DMS 273 (cell line): ENCODE data around the gene MCTP2.

Experiments
- DNase-seq: peaks from one replicate; lab custom pipeline; 2025; ENCODE audit not compliant: unreplicated experiment; lab: John Stamatoyannopoulos, UW

Gene MCTP2

DNA sequence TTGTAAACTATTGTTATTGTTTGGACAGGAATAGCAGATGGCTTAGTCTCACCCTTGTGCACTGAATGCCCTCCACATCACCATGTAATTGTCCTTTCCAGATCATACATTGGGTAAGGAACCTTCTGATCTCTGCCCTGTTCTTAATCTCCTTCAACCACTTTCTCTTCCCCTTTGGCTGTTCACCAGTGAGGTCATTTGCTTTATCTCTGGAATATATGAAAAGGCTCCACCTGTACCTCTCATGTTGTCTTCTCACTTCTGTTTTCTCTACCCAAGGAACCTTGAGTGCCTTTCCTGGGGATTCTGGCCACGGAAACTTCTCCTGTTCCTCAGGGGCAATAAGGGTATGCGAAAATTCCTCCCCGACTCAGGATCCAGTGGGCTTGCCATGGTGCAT is 28.5 kb downstream of the MCTP2 start:
- DNase-seq: no peak

- no peak for DNase-seq
Measured at GRCh38 chr15:94262201-94262600, 30.8 kb downstream of the MCTP2 start.

DNA sequence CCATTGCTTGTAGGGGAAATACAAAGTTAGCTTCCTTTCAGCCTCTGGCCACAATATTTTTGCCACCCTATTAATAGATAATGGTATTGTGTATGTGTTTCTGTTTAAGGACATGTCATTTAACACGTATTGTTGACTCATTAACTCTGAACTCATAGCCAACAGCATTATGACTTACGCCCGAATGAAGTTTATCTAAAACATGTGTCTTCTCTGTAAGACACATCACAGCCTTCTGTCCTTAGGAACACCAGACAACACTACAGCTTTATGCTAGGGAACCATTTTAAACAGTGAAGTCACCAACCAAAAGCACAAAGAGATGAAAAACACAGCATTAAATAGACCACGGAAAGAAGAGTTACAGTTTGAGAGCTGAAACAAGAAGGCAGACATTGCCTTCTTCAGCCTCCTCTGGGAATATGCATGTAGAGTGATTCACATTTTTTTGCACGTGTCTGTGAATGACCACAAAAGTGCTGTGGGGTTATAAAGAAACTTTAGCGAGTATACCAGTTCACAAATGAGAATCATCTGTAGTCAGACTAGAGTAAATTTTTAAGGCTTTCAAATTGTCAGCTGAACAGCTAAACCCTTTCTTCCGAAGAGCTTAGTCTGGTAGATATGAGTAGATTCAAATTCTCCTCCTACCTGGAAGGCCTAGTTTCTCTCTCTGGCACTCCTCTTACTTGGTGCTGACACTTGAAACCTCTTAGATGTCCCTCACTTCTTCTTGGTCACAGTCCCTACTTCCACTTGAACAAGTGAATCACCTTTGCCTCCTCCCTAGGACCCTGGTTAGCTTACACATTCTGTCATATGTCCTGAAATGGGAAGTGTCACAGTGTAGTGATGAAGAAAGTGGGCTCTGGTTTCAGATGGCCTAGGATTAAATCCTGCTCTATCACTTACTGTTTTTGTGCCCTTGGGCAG is 32.2 kb downstream of the MCTP2 start:
- no peak for DNase-seq

GRCh38 chr15:94265009-94265408 is 33.6 kb downstream of the MCTP2 start:
- DNase-seq: no peak

DNA sequence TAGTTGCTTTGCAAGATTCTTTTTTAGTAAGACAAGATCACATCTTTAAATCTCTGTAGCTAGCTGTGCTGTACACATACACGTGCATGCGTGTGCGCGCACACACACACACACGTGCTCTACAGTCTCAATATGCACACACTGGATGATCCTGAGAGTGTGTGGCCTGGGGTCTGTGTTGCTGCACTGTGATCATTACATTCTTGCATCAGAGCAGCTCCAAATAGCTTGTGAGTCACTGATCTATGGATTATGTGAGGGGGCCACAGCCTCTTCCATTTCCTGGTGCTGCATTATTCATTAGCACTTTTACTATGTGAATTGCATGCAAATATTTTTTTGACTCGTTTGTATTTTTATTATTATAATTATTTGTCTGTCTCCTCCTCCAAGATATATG is 34.6 kb downstream of the MCTP2 start:
- no peak for DNase-seq

DNA sequence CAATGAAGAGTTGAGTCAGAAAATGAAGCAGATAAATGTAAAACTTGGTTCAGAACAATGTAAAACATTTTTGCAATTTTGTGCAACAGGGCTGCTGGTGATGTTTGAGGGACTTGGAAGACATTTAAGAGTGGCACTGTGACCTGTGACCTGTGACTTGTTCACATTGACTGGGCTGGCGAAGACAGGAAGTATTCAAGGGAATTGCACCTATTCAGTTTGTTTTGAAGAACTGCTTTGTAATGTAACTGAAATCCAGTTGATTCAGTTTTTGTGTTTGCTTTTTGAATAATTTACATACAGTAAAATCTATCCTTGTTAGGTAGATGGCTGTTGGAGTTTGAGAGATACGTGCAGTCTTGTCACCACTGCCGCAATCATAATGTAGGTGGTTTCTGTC is 35.4 kb downstream of the MCTP2 start:
- no peak for DNase-seq

- DNase-seq: no peak
Measured at GRCh38 chr15:94269954-94270353, 38.6 kb downstream of the MCTP2 start.

DNA sequence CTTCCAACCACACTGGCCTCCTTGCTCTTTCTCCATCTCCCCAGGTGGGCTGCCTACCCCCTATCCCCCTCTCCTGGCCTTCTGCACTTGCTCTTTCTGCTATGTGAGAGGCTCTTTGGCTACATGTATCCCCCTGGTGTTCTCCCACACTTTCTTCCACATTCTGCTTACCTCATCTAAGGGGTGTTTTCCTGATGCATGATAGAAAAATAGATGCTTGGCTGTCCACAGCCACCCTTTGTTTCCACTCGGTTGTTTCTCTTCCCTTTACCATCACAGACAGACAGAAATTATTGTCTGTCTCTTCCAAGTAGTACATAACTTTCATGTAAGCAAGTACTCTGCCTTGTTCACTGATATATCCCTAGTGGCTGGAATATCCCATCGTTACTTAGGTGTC is 39.2 kb downstream of the MCTP2 start:
- no peak for DNase-seq

DNA sequence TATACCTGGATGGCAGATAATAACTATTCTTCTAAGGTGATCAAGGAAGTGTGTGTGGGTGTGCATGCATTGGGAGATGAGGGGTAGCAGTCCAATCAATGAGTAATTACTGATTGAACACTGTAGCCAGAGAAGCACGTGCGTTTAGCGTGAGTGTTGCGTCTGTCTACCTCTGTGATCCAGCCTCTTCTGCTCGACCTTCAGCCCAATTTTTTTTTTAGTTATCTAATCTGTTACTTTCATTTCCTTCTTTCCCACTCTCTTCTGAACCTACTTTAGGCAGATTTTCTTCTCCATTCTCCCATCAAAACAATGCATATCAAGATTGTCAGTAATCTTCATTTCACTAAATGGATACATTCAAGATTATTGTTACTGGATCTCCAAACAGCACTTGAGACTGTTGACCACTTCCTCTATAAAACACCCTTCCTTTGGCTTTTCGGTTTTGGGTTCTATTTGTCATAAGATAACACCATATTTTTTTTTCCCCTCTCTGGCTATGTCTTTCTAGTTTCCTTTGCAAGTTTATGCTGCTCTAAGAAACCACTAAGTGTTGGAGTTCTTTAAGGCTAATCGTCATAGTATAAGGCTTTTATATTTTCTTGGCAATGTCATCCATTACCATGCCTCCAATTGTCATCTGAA is 41.0 kb downstream of the MCTP2 start:
- DNase-seq: no peak

- DNase-seq: no peak
Measured at GRCh38 chr15:94273826-94274225, 42.5 kb downstream of the MCTP2 start.

GRCh38 chr15:94274745-94275144 is 43.4 kb downstream of the MCTP2 start:
- DNase-seq: no peak

DNA sequence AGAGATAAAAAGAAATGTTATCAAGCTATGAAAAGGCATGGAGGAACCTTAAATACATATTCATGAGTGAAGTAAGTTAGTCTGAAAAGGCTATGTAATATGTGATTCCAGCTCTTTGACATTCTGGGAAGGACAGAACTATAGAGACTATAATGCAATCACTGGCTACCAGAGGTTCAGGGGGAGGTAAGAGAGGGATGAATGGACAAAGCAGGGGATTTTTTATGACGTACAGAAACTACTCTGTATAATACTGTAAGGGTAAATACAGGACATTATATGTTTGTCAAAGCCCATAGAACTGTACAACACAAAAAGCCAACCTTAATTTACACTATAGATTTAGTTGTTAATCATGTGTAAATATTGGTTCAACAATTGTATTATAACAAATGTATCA is 46.1 kb downstream of the MCTP2 start:
- no peak for DNase-seq

GRCh38 chr15:94279736-94280135 is 48.4 kb downstream of the MCTP2 start:
- no peak for DNase-seq

- no peak for DNase-seq
Measured at GRCh38 chr15:94280301-94280700, 48.9 kb downstream of the MCTP2 start.

DNA sequence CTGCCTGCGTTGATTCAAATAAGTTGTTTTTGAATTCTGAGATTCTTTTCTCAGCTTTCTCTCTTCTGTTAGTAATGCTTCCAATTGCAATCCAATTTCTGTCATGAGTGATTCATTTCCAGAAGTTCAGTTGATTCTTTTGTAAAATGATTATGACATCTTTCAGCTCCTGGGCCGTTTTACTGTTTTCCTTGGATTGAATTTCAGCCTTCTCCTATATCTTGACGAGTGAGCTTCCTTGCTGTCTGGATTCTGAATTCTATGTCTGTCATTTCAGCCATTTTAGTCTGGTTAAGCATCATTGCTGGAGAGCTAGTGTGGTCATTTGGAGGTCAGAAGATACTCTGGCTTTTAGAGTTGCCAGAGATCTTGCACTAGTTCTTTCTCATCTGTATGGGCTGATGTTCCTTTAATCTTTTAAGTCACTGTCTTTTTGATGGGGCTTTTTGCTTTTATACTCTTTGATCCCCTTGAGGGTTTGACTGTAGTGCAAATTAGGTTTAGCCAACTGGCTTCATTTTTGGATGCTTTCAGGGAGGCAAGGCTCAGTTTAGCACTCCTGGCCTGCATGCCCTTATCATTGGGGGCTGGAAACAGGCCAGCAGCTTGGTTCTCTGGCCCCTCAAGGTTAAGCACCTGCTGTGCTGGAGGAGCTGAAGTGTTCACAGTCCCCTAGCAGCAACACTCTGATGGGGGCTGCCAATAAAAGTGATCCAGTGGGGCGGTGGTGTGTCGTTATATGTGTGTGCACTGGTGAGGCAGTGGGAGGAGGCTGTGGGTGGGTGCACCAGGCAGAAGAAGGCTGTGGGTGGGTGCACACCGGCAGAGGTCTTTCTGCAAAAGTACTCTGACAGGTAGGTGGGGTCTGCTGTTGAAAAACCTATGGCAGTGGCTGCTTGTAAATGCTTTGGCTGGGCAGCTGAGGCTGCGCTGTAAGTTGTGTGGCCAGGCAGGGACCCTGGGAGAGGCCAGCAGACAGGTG is 51.2 kb downstream of the MCTP2 start:
- no peak for DNase-seq

GRCh38 chr15:94286583-94286982 is 55.2 kb downstream of the MCTP2 start:
- DNase-seq: no peak

DNA sequence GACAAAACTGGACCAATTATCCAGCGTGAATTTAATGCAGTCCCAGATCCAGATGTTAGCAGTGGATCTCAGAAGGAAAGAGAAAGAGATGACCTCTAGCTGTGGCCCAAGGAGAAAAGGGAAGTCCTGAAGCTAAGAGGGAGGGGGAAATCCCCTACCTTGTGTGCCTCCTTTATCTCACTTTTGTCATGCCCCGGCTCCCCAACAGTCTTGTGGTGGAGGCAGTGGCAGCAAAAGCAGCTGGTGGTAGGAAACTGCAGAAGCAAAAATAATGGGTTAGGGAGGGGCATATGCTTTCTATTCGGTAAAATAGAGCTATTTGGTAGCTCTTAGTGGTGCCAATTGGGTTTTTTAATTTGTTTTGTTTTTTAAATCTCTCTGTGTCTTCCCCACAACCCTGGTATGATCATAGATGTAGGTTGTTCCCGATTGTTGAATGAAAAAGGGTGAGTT is 56.5 kb downstream of the MCTP2 start:
- DNase-seq: no peak

GRCh38 chr15:94290730-94291129 is 59.4 kb downstream of the MCTP2 start:
- no peak for DNase-seq

DNA sequence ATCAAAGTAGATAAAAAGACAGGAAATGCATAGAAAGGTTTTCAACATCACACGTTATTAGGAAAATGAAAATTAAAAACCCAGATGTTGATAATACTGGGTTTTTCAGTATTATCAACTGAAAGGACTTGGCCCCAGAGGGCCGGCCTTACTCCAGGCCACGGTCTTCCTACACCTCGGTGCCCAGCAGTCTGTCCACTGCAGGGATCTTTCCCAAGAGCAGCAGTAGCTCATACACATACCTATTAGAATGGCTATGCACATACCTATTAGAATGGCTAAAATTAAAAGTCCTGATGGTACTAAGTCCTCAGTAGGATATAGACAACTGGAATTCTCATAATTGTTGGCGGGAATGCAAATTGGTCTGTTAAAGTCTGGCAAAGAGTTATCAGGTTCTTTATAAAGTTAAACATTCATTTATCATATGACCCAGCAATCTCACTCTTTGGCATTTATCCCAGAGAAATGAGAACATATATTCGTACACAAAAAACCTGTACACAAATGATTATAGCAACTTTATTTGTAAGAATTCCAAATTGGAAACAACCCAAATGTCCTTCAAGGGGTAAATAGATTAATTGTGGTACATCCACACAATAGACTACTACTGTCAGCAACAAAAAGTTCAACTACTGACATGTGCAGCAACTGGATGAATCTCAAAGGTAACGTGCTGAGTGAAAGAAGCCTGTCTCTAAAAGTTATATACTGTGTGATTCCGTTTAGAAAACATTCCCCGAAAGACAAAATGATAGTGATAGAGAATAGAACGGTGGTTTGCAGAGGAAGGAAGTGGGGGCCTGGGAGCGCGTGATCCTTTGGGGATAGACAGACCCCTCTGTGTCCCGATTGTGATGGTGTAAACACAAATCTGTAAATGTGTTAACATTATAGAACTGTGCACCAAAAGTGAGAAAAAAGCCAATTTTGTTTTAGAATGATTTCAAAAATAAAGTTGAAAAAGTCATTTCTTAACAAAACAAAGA is 62.3 kb downstream of the MCTP2 start:
- no peak for DNase-seq

DNA sequence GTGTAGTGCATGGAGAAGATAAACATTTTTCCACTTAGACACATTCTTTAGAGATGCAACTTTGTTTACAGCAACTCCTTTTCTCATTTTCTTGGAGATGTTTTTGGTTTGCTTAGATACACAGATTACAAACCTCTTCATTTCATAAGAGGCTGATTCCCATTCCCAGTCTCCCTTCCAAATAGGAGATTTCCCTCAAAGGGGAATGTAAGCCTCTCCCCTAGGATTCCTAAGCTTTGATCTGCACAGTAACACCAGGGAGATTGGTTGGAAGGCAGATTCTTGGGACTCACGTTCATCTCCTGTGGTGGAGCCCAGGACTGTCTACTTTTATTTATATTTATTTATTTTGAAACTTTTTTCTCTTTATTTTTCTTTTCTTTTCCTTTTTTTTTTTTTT is 63.2 kb downstream of the MCTP2 start:
- DNase-seq: no peak
